ENCODE results near the gene RPS6KL1. TPM values are rescaled to one million over a fixed set of nuclear protein-coding genes. Genes with fewer than 3 reads are reported as not detected.

Gene RPS6KL1
- total and polyA plus RNA-seq, 4 donors: 1.1 to 5.9 (median 3.8) TPM

GRCh38 chr14:74950795-74951442 lies 27.9 kb upstream of the RPS6KL1 start:
- Histone ChIP-seq H3K27ac (ENCODE audit: low read depth in 1 of 2, low read length in 2 of 2) (no peak overlapping the region), H3K27me3 (ENCODE audit: control insufficient read depth in 4 of 4, insufficient read depth in 4 of 4, low read length in 3 of 4) (no peaks in the 10 kb centered on the region), H3K4me3 (ENCODE audit: low read depth in 1 of 3, low read length in 3 of 3) (no peak overlapping the region), H3K36me3 (ENCODE audit: control insufficient read depth in 4 of 4, insufficient read depth in 3 of 4, low read depth in 1 of 4, low read length in 3 of 4) (no peaks in the 10 kb centered on the region), H3K9me3 (ENCODE audit: control insufficient read depth in 4 of 4, low read length in 3 of 4) (no peaks in the 10 kb centered on the region), H3K9ac (ENCODE audit: low read depth in 1 of 2, low read length in 2 of 2) (no peak overlapping the region), H3K4me1 (ENCODE audit: control insufficient read depth in 4 of 4, insufficient read depth in 4 of 4, low read length in 3 of 4) (peaks cover 0 to 15% (median 6%) of the 10 kb centered on the region in 4 donors)
- WGBS: 73% methylated on average over 9 of the region's 9 CpGs
- no peak for TF ChIP-seq REST (IDR thresholded peaks at IDR 0.05)
- TF ChIP-seq HNF4G (IDR thresholded peaks at IDR 0.05): no peak
- no peak for TF ChIP-seq YY1 (IDR thresholded peaks at IDR 0.05)
- TF ChIP-seq NR2F2 (IDR thresholded peaks at IDR 0.05): no peak
- TF ChIP-seq SP1 (IDR thresholded peaks at IDR 0.05): no peak
- no peak for TF ChIP-seq FOXA2 (IDR thresholded peaks at IDR 0.05)
- TF ChIP-seq HNF4A (conservative IDR thresholded peaks at IDR 0.05): no peak
- TF ChIP-seq JUND (IDR thresholded peaks at IDR 0.05): no peak
- TF ChIP-seq TAF1 (conservative IDR thresholded peaks at IDR 0.05): no peak
- TF ChIP-seq FOXA1 (IDR thresholded peaks at IDR 0.05): no peak
- TF ChIP-seq EGR1 (IDR thresholded peaks at IDR 0.05; ENCODE audit: low read depth in 2 of 2): no peak
- TF ChIP-seq, protein P1, sequence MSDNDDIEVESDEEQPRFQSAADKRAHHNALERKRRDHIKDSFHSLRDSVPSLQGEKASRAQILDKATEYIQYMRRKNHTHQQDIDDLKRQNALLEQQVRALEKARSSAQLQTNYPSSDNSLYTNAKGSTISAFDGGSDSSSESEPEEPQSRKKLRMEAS (IDR thresholded peaks at IDR 0.05): no peak
- no peak for DNase-seq (ENCODE audit: low spot score)

DNA sequence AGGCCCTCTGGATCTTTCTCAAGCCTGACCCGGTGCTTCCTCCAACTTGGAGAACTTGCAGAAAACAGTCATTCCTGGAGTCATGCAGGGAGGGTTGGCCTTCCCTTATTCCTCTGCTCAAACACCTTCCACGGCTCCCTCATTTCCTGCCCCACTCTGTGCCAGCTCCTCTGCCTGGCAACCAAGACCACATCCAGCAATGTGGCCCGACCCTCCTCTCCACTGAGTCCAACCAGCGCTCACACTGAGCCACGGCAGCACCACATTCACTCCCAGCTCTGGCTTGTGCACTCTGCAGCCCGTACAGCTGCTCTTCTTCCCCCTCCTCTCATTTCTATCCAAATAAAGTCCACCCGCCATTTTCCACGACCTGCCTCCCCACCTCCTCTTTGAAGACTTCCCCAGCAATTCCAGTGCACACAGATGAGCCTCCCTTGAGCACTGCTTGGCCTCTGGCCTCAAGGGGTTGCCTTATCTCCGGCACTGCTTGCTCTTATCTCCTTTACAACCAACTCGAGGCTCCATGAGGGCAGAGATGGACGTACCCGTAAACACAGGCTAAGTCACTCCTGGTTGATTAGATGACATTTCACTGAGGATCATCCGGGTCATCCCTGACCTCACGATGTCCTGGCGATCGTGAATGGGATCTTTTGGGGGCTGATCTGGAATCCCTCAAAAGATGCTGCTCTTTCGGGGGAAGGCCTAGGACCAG lies 27.0 kb upstream of the RPS6KL1 start:
- Histone ChIP-seq H3K4me1 (ENCODE audit: control insufficient read depth in 4 of 4, insufficient read depth in 4 of 4, low read length in 3 of 4) (peaks cover 0 to 11% (median 2%) of the 10 kb centered on the region in 4 donors), H3K4me3 (ENCODE audit: low read depth in 1 of 3, low read length in 3 of 3) (no peak overlapping the region), H3K27me3 (ENCODE audit: control insufficient read depth in 4 of 4, insufficient read depth in 4 of 4, low read length in 3 of 4) (no peaks in the 10 kb centered on the region), H3K36me3 (ENCODE audit: control insufficient read depth in 4 of 4, insufficient read depth in 3 of 4, low read depth in 1 of 4, low read length in 3 of 4) (no peaks in the 10 kb centered on the region), H3K9ac (ENCODE audit: low read depth in 1 of 2, low read length in 2 of 2) (no peak overlapping the region), H3K27ac (ENCODE audit: low read depth in 1 of 2, low read length in 2 of 2) (peak overlapping the region in 1 of 2 donors; percentile 2), H3K9me3 (ENCODE audit: control insufficient read depth in 4 of 4, low read length in 3 of 4) (no peaks in the 10 kb centered on the region)
- TF ChIP-seq SP1 (IDR thresholded peaks at IDR 0.05) (no peak), HNF4G (IDR thresholded peaks at IDR 0.05) (no peak), ATF3 (IDR thresholded peaks at IDR 0.05) (no peak), FOXA2 (IDR thresholded peaks at IDR 0.05) (no peak), JUND (IDR thresholded peaks at IDR 0.05) (no peak), EGR1 (IDR thresholded peaks at IDR 0.05; ENCODE audit: low read depth in 2 of 2) (no peak), NR2F2 (IDR thresholded peaks at IDR 0.05) (no peak), RXRA (IDR thresholded peaks at IDR 0.05) (no peak), HNF4A (conservative IDR thresholded peaks at IDR 0.05) (no peak), YY1 (IDR thresholded peaks at IDR 0.05) (no peak), GABPA (IDR thresholded peaks at IDR 0.05 in 1 of 2, conservative IDR thresholded peaks at IDR 0.05 in 1 of 2) (no peak), FOXA1 (IDR thresholded peaks at IDR 0.05) (no peak)
- TF ChIP-seq, protein P1 (IDR thresholded peaks at IDR 0.05): no peak
- no peak for DNase-seq (ENCODE audit: low spot score)
- WGBS: 81% methylated on average over 17 of the region's 17 CpGs
